ACC112 (cell line): ENCODE measurements around the gene UBTF.

ENCODE experiments used
- H2AFZ ChIP-seq: fragments of 200-600 bp; sonication (generic); one replicate; pipeline ENCODE4 v1.6.0; 2017; ENCODE audit warnings: antibody characterized with exemption, low read length; ENCODE audit not compliant: unreplicated experiment
- H3K27ac ChIP-seq: fragments of 200-600 bp; sonication (generic); 2 replicates; pipeline ENCODE4 v1.5.1; 2014; ENCODE audit warnings: low read depth, mild to moderate bottlenecking, antibody characterized with exemption, low read length, moderate library complexity
- H3K27me3 ChIP-seq: fragments of 200-600 bp; sonication (generic); 2 replicates; pipeline ENCODE4 v1.6.1; 2014; ENCODE audit warnings: mild to moderate bottlenecking, antibody characterized with exemption, low read length, moderate library complexity, mixed read lengths; ENCODE audit not compliant: insufficient read depth
- H3K36me3 ChIP-seq: fragments of 200-600 bp; sonication (generic); 2 replicates; pipeline ENCODE4 v1.6.1; 2016; ENCODE audit warnings: mild to moderate bottlenecking, antibody characterized with exemption, low read length, moderate library complexity, mixed read lengths; ENCODE audit not compliant: insufficient read depth
- H3K4me1 ChIP-seq: fragments of 200-600 bp; sonication (generic); one replicate; pipeline ENCODE4 v1.6.1; 2016; ENCODE audit warnings: low read length, mixed read lengths; ENCODE audit not compliant: insufficient read depth, unreplicated experiment, control insufficient read depth
- H3K4me3 ChIP-seq: fragments of 200-600 bp; sonication (generic); 2 replicates; pipeline ENCODE4 v1.5.1; 2014; ENCODE audit warnings: mild to moderate bottlenecking, low read depth, low read length
- H3K79me2 ChIP-seq: fragments of 200-600 bp; sonication (generic); one replicate; pipeline ENCODE4 v1.6.0; 2016; ENCODE audit warnings: low read length; ENCODE audit not compliant: control insufficient read depth, unreplicated experiment, insufficient read depth

Gene UBTF

DNA sequence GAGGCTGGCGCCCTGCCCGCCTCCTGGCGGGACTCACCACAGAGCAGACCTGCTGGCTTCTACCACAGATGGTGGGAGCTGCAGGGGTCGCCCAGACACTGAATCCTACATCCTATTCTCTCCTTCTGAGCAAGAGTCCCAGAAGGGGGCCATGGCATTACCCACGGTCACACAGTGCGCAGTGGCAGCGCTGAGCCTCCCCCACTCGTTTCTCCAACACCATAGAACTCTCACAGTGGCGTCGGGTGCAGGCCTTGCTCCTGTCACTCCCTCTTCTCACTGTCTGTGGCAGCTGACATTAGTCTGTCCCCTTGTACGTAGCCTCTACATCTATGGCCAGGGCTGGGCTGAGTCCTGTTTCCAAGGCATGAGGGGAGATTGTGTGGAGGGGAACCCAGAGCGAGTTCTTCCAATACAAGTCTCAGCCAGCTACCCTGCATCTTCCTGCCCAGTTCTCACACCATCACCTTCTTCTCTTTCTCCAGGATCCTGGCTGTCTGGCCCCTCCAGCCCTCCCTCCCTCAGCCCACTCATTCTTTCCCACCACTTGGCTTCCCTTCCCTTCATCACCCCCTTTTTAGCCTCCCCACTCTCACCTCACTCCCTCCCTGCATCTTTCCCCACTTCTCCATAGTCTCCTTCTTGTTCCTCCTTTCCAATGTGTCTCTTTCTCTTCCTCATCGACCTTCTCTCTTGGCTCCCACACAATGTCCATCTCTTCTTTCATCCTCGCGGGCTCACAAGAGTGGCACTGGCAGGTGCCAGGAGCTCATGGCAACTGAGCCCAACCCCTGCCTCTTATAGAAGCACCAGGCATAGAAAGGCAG lies 5.9 kb downstream of the UBTF start:
- Histone ChIP-seq H3K79me2 (peaks cover 22% of the 10 kb centered on the region), H3K36me3 (peaks cover 37% of the 10 kb centered on the region), H3K27me3 (no peaks in the 10 kb centered on the region), H3K4me1 (peaks cover 38% of the 10 kb centered on the region), H2AFZ (no peak overlapping the region), H3K27ac (no peak overlapping the region), H3K4me3 (no peak overlapping the region)

DNA sequence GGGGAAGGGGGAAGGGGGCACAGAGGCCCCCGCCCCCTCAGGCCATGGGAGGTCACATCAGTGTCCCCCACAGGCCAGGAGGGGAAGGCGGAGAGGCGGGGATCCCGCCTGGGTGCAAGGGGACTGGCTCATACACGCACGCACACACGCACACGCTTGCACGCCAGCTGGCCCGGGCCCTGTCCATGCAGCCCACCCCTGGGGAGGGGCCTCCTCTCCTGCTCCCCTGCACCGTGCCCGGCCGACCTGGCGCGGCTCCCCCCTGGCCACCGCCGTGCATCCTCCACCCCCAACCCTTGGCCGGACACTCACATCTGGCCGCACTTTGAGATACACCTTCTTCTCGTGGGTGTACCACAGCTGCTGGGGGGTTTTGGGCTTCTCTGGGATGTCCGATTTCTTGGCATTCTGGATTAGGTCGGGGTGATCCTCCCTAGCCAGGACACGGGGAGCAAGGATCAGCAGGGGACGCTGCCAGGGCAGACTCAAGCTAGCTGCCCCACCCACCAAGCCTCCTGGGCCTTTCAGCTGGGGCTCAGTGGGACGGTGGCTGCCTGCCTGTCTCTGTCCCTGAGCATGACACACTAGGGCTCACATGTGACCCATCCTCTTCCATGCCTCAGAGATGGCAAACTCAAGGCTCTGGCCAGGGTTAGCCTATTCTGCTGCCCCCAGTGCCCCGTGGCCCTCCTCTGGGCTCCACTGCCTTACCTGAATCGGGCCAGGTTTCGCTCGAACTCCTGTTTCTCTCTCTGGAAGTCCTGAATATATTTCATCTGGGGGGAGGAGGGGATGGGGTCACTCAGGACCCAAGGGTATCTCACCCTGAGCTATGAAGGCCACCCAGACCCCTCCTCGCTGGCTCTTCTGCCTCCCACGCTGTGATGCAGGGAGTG lies 6.7 kb downstream of the UBTF start:
- Histone ChIP-seq H3K36me3 (peaks cover 37% of the 10 kb centered on the region), H3K4me1 (peaks cover 46% of the 10 kb centered on the region), H3K4me3 (no peak overlapping the region), H3K79me2 (peaks cover 16% of the 10 kb centered on the region), H3K27me3 (no peaks in the 10 kb centered on the region), H2AFZ (no peak overlapping the region), H3K27ac (no peak overlapping the region)

DNA sequence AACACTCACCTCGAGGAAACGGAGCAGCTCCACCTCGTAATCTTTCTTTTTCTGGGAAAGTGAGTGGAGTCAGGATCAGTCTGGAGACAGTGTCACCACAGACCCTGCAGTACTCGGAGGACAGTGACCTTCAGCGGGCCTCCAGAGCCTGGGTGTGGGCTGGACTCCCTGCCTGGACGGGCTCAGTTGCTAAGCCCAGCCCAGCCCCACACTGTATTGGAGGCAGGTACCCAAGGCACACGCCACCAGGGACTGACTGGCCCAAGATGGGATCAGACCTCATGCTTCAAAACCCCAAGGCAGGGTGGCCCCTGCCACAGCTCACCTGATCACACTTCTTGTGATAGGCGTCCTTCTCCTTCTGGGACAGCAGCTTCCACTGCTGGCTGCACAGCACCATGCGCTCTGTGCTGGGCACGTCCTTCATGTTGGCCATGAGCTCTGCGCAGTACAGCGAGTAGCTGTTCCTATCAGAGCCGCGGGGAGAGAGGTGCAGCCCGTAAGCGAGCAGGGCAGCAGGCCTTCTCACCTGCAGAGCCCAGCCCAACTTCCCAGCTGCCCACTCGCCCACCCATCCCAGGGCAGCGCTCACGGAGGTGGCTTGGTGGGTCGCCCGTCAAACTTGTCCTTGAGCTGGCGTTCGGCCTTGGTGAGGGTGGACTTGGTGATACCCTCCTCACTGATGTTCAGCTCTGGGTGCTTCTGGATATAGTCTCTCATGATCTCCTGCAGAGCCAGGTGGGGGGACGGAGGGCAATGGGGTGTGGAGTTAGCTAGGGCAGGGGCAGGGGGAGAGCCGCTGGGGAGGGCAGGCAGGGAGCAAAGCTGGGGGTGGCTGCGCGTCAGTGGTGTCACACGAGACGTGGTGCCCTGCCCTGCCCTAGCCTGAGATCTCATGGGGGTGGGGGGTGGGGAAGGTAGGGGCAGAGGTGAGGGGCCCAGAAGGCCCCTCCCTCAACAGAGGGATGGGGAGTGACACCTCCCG lies 7.9 kb downstream of the UBTF start:
- no peak overlapping the region for H3K4me3 ChIP-seq
- H3K27me3 ChIP-seq = no peaks in the 10 kb centered on the region
- peaks cover 34% of the 10 kb centered on the region for H3K36me3 ChIP-seq
- H2AFZ ChIP-seq = no peak overlapping the region
- peaks cover 35% of the 10 kb centered on the region for H3K4me1 ChIP-seq
- H3K79me2 ChIP-seq = peaks cover 4% of the 10 kb centered on the region
- H3K27ac ChIP-seq = no peak overlapping the region

DNA sequence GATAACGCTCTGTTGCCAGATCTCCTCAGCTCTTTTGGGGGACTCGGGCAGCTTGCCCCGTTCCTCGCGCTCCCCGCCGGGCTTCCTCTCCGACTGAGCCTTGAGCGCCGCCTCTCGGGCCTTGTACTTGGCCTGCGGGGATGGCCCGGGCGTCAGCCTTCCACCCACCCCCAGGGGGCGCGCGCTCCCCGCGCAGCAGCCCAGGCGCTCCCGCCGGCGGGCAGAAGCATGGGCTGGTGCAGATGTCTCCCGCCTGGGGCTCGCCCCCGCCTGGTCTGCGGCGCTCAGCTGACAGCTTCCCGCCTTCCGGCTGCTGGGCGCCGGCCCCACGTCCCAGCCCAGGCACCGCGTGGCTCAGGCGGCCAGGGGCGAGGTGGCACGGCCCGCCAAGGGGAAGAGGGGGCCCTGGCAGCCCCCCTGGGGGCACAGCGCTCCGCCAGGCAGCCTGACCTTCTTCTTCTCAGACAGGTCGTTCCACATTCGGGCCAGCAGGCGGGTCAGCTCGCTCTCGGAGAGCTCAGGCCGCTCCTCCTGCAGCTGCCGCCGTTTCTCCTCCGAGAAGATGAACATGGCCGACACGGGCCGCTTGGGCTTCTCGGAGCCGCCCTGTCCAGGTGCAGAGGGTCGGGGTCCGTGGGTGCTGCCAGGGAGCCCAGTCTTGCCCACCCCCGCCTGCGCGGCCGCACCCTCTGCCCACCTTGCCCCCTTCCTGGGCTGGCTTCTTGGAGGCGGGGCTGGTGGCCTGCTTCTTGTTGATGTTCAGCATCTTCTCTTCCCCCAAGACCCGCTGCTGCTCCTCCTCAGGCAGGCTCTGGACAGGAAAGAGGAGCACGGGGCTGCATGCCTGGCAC lies 8.9 kb downstream of the UBTF start:
- peak overlapping the region; percentile 25; the same call in 1 of the 2 replicates for H3K27ac ChIP-seq

DNA sequence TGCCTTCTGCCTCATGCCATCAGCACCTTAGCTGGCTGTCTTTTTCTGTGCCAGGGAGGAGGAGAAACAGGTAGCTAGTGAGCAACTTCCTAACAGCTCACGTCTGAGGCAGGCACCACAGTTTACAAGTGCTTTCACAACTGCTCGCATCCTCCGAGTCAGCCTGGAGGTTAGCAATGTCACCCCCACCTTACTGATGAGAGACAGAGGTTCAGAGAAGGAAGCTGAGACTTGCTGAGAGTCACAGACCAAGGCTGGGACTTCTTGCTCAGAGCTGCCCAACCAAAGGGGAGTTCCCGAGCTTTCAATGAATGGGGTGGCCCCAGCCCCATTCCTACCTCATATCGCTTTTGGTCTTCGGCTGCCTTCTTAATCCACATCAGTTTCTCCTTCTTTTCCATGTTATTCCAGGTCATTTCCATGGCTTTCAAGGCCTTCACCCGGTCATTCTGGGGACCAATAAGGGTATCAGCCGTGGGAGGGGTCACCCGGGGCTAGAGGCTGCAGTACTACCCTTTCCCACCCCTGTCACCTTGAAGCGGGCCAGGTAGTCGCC lies 9.6 kb downstream of the UBTF start:
- H3K27me3 ChIP-seq = no peaks in the 10 kb centered on the region
- H3K4me3 ChIP-seq = no peak overlapping the region
- H3K36me3 ChIP-seq = peaks cover 17% of the 10 kb centered on the region
- H2AFZ ChIP-seq = no peak overlapping the region
- H3K4me1 ChIP-seq = peaks cover 32% of the 10 kb centered on the region
- H3K27ac ChIP-seq = peak overlapping the region; percentile 25
- H3K79me2 ChIP-seq = no peaks in the 10 kb centered on the region

More for the DNA sequence above, 8.9 kb downstream of the UBTF start:
- peaks cover 30% of the 10 kb centered on the region for H3K4me1 ChIP-seq
- H3K79me2 ChIP-seq = no peaks in the 10 kb centered on the region
- H3K36me3 ChIP-seq = peaks cover 24% of the 10 kb centered on the region
- no peak overlapping the region for H3K4me3 ChIP-seq
- no peak overlapping the region for H2AFZ ChIP-seq
- no peaks in the 10 kb centered on the region for H3K27me3 ChIP-seq

DNA sequence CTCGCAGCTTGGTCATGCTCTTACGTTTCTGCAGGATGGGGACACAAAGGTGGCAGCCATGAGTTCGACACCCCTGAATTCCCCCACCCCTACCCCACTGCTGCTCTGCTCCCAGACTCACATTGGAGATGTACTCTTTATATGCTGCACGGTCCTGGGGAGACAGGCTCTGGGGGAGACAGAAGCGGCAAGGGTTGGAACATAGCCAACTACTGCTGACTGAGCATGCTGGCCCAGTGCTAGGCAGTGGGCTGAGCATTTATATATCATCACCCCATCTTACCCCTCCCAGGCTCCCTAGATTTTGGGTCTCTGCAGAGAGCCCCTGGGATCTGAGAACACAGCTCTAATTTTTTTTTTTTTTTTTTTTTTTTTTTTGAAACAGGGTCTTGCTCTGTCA lies 11.7 kb downstream of the UBTF start:
- no peak overlapping the region for H2AFZ ChIP-seq
- peak overlapping the region; percentile 42; the same call in 1 of the 2 replicates for H3K27ac ChIP-seq
- no peak overlapping the region for H3K4me3 ChIP-seq
- H3K79me2 ChIP-seq = no peaks in the 10 kb centered on the region
- no peaks in the 10 kb centered on the region for H3K27me3 ChIP-seq
- peaks cover 53% of the 10 kb centered on the region for H3K4me1 ChIP-seq
- H3K36me3 ChIP-seq = peaks cover 8% of the 10 kb centered on the region; the same call in 1 of the 2 replicates

DNA sequence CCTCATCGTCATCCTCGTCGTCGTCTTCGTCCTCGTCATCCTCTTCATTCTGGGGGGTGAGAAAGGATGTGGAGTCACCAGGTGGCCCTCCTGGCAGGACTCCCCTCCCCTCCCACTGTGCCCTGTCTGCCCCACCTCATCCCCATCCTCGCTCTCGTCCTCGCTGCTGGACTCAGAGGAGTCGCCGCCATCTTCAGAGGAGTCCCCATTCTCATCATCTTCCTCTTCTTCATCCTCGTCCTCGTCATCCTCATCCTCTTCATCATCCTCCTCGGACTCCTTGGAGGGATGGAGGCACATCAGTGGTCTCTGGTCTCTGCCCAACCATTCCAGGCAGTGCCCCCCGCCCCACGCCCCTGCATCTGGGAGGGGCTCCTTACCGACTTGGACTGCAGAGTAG lies 12.2 kb downstream of the UBTF start:
- Histone ChIP-seq H3K79me2 (no peaks in the 10 kb centered on the region), H3K4me1 (peaks cover 57% of the 10 kb centered on the region), H3K27ac (no peak overlapping the region), H3K27me3 (no peaks in the 10 kb centered on the region), H3K36me3 (peaks cover 8% of the 10 kb centered on the region; the same call in 1 of the 2 replicates), H3K4me3 (no peak overlapping the region), H2AFZ (no peak overlapping the region)

DNA sequence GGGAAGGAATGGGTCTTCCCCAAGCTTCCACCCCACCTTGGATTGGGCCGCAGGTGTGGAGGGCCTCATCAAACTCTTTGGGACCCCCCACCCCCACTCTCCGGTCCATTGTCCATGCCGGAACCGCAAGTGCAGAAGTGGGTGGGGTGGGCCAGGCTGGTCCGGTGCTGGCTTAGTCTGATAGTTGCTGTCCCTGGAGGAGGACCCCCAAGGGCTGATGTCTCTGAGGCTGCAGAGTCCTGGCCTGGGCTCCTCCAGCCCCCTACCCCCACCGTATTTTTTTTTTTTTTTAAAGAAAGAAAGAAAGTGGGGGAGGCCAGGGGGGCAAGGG lies 12.7 kb downstream of the UBTF start:
- Histone ChIP-seq H3K27me3 (no peaks in the 10 kb centered on the region), H2AFZ (no peak overlapping the region), H3K4me1 (peaks cover 57% of the 10 kb centered on the region), H3K27ac (no peak overlapping the region), H3K79me2 (no peaks in the 10 kb centered on the region), H3K4me3 (no peak overlapping the region), H3K36me3 (peaks cover 8% of the 10 kb centered on the region; the same call in 1 of the 2 replicates)

DNA sequence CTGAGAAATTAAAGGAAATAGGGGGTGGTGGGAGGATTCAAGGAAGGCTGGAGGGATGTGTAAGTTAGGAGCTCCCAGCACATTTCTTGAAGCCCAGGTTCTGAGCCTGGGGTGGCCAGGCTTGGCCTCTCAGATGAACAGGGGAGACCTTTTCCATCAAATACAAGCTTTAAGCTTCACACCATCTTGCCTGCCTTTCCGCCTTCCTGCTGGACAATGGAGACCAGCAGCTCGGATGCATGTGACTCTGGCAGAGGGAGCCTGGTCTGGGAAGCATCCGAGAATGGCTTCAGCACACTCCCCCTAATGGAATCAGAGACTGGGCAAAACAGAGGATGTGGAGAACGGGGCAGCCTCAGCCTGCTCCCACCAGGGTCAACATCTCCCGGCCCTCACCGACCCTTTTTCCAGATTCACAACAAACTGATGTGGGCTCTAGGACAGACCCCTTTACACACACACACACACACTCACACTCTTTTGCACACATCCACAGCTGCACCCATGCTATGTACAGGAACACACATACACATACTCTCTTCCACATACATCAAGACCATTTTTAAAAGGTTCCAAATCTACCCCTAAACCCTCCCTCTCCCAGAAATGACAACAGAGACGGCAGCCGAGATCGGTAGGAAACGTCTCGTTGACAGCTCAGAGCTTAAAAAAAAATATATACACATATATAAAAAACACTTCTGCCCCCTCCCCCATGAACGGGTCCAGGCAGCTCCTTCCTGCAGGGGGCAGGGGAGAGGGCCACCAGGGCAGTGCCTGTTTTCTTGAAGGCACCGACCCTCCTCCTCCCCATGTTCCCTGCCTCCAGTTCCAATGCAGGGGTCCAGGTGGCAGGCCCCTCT lies 13.3 kb downstream of the UBTF start:
- H3K4me3 ChIP-seq = no peak overlapping the region
- H3K79me2 ChIP-seq = no peaks in the 10 kb centered on the region
- H3K36me3 ChIP-seq = peaks cover 8% of the 10 kb centered on the region; the same call in 1 of the 2 replicates
- H3K4me1 ChIP-seq = peaks cover 57% of the 10 kb centered on the region
- H3K27ac ChIP-seq = no peak overlapping the region
- H2AFZ ChIP-seq = no peak overlapping the region
- H3K27me3 ChIP-seq = no peaks in the 10 kb centered on the region
